Measurements from ENCODE around the gene MAPK11.

Gene MAPK11

DNA sequence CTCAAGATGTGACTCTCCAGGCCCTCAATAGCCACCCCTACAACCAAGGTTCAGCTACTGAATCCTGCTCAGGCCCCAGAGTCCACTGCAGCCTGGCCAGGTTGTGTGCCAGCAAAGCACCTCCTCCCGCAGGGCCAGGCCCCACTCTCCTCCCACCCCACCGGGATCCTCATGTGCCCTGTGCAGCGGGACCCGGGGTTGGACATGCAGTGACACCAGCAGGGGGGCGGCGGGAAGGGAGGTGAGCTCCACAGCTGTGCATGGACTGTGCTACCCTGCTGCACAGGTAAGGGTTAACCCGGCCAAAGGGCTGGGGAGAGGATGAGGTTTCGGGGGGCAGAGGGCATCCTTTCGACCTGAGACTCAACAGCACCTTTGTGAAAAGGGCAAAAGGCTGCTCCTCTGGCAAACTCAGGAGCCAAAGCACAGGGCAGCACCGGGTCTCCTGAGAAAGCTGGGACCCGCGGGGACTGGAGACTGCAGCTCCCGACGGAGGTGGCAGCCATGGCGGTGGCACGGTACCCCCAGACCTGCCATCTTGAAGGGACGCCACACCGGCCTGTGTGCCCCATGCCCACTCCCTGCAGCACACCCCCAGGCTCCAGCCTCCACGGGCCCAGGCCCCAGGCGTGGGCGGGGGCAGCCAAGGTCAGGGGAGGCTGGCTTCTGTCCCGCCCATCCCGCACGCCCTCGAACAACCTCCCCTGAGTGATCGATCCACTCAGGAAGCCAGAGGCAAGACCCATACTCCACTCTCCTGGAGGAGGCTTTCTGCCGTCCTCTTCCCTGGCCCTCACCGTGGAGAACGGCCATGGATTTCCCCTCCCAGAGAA lies 26.7 kb upstream of the MAPK11 start:
- DNase-seq (ENCODE audit: low read depth in 2 of 2, low spot score in 1 of 2): no peak

- no peak for DNase-seq (ENCODE audit: low read depth in 2 of 2, low spot score in 1 of 2)
These were observed 24.1 kb upstream of the MAPK11 start for GRCh38 chr22:50294319-50294656.

DNA sequence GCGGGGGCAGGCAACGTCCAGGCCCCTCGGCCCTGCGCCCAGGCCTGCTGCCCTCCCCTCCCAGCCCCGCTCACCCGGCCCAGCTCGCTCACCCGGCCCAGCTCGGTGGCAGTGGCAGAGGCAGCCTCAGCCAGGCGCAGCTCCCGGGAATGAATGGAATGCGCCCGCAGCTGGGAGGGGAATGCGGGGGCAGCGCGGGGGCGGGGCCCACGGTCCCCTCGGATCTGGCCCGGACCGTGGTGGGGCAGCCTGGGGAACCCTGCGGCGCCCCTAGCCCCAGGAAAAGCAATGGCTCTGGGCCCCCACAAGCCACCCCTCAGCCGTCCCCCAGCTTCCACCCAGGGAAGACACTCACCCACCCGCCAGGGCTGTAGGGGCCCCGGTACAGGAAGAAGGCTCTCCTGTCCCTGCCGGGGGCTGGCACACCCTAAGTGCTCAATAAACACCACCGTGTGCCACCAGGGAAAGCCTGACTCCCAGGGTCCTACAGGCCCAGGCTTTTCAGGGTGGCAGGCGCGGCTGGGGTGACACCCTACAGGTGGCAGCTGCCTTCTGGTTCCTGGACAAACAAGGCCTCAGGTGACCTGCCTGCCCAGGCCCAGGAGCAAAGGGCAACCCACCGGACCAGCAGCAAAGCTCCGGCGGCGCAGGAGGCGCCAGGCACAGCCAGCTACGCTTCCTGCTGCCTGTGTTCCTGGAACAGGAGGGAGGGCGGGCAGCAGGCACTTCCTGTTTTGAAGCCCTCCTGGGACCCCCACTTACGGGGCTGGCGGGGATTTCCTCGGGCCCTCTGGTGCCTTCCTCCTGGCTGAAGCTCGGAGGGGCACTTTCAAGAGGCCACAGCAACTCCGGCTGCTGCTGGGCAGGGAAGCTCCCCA lies 23.5 kb upstream of the MAPK11 start:
- DNase-seq (ENCODE audit: low read depth in 2 of 2, low spot score in 1 of 2): no peak

GRCh38 chr22:50292643-50293440 lies 22.7 kb upstream of the MAPK11 start:
- no peak for DNase-seq (ENCODE audit: low read depth in 2 of 2, low spot score in 1 of 2)

DNA sequence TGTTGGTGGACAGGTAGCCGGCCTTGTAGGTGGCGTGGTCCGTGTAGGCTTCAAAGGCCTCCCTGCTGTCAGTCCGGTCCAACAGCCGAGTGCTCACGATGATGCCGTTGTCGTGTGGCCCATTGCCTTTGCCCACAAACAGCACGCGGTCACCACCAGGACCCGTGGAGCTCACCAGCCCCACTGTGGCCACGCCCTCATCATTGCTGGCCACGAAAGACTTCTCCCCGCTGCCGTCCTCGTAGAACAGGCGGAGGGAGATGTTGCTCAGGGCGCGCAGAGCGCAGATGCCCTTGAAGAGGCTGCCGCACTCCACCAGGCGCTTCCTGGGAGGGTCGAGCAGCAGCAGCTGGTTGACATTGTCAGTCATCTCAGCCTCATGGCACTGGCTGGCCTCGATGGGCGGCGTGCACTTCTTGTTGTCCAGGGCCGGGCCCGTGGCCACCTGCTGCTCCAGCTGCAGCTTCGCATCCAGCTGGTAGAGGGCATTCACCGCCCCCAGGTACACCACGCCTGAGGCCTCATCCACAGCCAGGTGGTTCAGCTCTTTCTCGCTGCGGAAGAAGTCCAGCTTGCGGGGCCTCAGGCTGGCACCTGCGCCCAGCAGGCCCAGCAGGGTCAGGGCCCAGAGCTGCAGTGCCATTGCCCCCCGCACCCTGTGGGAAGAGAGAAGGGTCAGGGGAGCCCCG lies 19.9 kb upstream of the MAPK11 start:
- DNase-seq (ENCODE audit: low read depth in 2 of 2, low spot score in 1 of 2): no peak

GRCh38 chr22:50289151-50289941 lies 19.2 kb upstream of the MAPK11 start:
- DNase-seq (ENCODE audit: low read depth in 2 of 2, low spot score in 1 of 2): no peak

DNA sequence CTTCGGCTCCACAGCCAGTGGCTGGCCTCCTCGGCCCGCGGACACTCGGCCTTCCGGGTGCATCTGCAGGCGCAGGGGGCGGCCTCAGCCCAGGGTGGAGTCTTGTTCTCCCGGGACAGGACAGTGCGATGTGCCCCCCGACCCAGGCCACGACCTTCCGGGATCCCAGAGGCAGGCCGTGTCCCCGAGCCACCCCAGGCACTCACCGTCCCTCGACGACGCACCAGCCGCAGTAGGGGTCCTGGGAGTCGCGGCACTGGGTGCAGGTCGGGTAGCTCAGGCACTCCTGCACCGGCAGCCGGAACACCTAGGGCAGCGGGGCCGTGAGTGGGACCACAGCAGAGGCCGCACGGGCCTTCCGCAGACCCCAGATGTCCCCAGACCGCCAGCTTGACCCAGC lies 17.6 kb upstream of the MAPK11 start:
- DNase-seq (ENCODE audit: low read depth in 2 of 2, low spot score in 1 of 2): no peak

DNA sequence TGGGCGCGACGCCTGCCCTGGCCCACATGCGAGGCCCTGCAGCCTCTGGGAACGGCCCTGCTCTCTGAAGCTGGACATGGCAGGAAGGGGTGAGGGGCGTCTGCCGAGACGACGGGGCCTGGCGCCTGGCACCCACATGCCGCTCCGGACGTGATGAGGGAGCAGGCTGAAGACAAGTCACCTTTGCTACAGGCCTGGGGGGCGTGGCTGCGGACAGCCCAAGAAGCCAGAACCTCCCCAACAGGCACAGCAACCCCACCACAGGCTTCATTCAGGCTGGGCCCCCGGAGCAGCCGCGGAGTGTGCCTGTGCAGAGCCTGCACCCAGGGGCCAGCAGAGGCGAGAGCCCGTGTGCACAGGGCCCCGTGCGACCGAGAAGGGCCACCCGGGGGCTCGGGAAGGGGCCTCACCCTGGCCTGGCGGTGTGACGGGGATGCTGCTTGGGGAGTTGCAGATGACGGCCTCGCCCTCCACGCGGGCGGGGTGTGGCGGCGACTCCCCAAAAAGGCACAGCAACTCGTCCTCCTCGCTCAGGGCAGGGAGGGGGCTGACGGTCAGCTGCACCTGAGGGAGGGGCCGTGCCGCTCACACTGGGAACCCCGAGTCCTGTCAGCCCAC lies 16.6 kb upstream of the MAPK11 start:
- DNase-seq (ENCODE audit: low read depth in 2 of 2, low spot score in 1 of 2): no peak

DNA sequence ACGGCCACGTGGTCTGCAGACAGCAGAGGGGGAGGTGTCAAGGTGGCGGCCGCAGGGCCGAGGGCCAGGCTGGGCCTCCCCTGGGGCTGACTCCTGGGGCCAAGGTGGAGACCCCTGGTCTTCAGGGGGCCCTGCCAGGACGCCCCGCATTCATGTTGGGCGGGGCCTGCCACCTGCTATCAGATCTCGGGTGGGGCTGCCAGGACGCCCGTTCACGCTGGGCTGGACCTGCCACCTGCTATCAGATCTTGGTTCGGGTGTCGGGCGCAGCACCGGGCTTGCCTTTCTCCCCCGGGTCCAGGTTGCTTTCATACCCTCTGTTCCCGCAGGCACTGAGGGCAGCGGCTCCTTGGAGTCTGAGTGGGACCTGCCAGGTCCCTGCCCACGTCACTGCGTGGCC lies 16.1 kb upstream of the MAPK11 start:
- DNase-seq (ENCODE audit: low read depth in 2 of 2, low spot score in 1 of 2): no peak

GRCh38 chr22:50285568-50286229 lies 15.5 kb upstream of the MAPK11 start:
- no peak for DNase-seq (ENCODE audit: low read depth in 2 of 2, low spot score in 1 of 2)

- no peak for DNase-seq (ENCODE audit: low read depth in 2 of 2, low spot score in 1 of 2)
These were observed 14.3 kb upstream of the MAPK11 start for GRCh38 chr22:50284479-50284878.

GRCh38 chr22:50283821-50284220 lies 13.6 kb upstream of the MAPK11 start:
- DNase-seq (ENCODE audit: low read depth in 2 of 2, low spot score in 1 of 2): no peak

DNA sequence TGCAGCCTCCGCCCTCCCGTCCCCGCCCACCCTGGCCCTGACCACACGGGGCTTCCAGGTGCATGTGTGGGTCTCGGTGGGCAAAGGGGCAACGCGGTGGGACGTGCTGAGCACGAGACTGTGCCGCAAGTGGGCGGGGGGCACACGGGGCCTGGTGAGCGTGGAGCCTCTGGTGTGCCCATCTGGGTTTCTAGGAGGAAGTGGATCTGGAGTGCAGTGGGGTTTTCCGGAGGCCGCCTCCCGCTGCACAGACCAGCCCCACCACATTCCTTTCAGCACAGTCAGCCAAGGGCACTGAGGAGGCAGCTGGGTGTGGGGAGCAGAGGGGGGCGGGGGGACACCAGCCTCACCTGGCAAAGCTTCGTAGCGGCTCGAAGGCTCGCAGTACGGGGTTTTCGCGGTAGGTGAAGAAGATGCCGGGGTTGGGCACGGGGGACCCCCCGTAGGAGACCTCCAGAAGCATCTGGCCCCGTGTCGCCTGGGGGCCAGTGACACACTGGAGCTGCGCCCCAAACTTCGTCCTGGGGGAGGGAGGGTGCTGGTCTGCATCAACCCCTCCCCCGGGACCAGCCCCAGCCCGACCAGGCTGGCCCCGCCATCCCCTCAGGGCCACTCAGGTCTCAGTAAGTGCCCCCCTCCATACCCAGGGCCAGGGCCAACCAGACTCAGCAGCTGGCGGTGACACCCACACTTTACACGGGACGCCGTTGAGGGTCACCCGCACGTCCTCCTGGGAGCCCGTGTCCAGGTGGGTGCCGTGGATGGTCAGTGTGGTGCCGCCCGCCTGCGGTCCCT lies 12.4 kb upstream of the MAPK11 start:
- no peak for DNase-seq (ENCODE audit: low read depth in 2 of 2, low spot score in 1 of 2)

GRCh38 chr22:50281957-50282356 lies 11.8 kb upstream of the MAPK11 start:
- no peak for DNase-seq (ENCODE audit: low read depth in 2 of 2, low spot score in 1 of 2)

- no peak for DNase-seq (ENCODE audit: low read depth in 2 of 2, low spot score in 1 of 2)
These were observed 11.2 kb upstream of the MAPK11 start for GRCh38 chr22:50281384-50281760.

- DNase-seq (ENCODE audit: low read depth in 2 of 2, low spot score in 1 of 2): no peak
These were observed 10.7 kb upstream of the MAPK11 start for GRCh38 chr22:50280708-50281383.

DNA sequence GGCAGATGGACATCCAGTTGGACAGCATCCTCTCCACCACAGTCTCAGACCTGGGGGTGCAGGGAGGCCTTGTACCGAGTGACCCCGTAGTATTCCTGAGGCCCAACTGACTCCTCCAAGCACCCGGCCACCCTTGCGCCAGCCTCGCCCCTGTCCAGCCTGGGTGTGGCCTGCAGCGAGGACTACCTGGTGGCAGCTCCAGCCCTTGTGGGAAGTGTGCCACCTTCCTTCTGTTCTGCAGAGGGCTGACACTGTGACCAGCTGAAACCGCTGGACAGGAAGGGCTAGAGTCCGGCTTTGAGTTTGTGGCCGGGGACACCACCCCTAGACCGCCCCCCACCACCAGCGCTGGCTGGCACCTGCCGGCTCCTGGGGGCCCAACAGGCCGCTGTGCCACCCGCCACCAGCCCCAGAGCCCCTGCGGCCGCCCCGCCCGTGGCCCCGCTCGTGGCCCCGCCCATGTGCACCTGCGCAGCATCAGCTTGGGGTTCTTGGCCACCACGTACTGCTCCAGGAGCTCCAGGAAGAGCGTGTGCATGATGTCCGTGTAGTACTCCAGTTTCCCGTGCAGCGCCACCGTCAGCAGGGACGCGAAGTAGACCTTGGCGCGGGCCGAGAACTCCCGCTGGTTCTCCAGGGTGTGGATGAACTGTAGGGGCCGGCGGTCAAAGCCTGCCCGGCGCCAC lies 10.0 kb upstream of the MAPK11 start:
- DNase-seq (ENCODE audit: low read depth in 2 of 2, low spot score in 1 of 2): no peak

Data from stimulated activated CD8-positive, alpha-beta memory T cell treated with anti-CD3 and anti-CD28 coated beads, Interleukin-4, amount 100 ng/mL, for 1 hour (primary cell).